CD4-positive, CD25-positive, alpha-beta regulatory T cell (primary cell): Measurements from ENCODE around the gene RNF130. TPM values are rescaled to one million over a fixed set of nuclear protein-coding genes. Genes with fewer than 3 reads are reported as not detected.
"Not testable (repeated sequence)": the region's sequence is repeated elsewhere in the genome, so short reads cannot be mapped to it uniquely, and the experiment has no call there.

ENCODE experiments used
- ATAC-seq, 2 donors: fragments of 150-1000 bp; cut with Tn5 transposase; one replicate each; pipeline ENCODE4 v1.10.0; 2021; ENCODE audit warnings: low read depth in 2 of 2, moderate number of reproducible peaks in 2 of 2, moderate library complexity in 1 of 2
- DNase-seq, 3 donors: peaks; one replicate each; pipeline versions ENCODE4 v3.0.0 to v3.0.0-alpha.2; 2012 to 2022; ENCODE audit warnings: mixed read lengths in 1 of 3
- H3K27ac ChIP-seq: one replicate; pipeline ENCODE4 v1.7.0; 2013; ENCODE audit warnings: mild to moderate bottlenecking, low read length; ENCODE audit not compliant: insufficient read depth, poor library complexity, severe bottlenecking
- H3K27me3 ChIP-seq: one replicate; pipeline ENCODE4 v1.7.0; 2013; ENCODE audit warnings: low read length; ENCODE audit not compliant: control insufficient read depth, insufficient read depth
- H3K36me3 ChIP-seq: one replicate; pipeline ENCODE4 v1.7.0; 2013; ENCODE audit warnings: mild to moderate bottlenecking, low read length, moderate library complexity; ENCODE audit not compliant: control insufficient read depth, insufficient read depth
- H3K4me1 ChIP-seq: 2 replicates; pipeline ENCODE4 v1.7.0; 2013; ENCODE audit warnings: mild to moderate bottlenecking, low read length; ENCODE audit not compliant: insufficient read depth, control insufficient read depth, poor library complexity, severe bottlenecking
- H3K4me3 ChIP-seq: one replicate; pipeline ENCODE4 v1.7.0; 2013; ENCODE audit warnings: low read depth, mild to moderate bottlenecking, low read length, moderate library complexity
- H3K9me3 ChIP-seq, 2 experiments: 1 replicate in 1 of 2; 2 replicates in 1 of 2; pipeline ENCODE4 v1.7.0; 2013; ENCODE audit warnings: low read length in 2 of 2, mild to moderate bottlenecking in 1 of 2, moderate library complexity in 1 of 2; ENCODE audit not compliant: control insufficient read depth in 2 of 2
- H3K27ac Mint-ChIP-seq, 3 donors: one replicate each; pipeline ENCODE4 v1.8.0; 2020 to 2022; ENCODE audit warnings: mild to moderate bottlenecking in 3 of 3, mixed read lengths in 3 of 3, moderate library complexity in 2 of 3
- H3K27me3 Mint-ChIP-seq: one replicate; pipeline ENCODE4 v1.8.0; 2022; ENCODE audit warnings: mild to moderate bottlenecking, mixed read lengths
- H3K36me3 Mint-ChIP-seq: one replicate; pipeline ENCODE4 v1.8.0; 2020; ENCODE audit warnings: mixed read lengths
- H3K4me1 Mint-ChIP-seq, 4 donors: one replicate each; pipeline ENCODE4 v1.8.0; 2020 to 2022; ENCODE audit warnings: mixed read lengths in 4 of 4, mild to moderate bottlenecking in 1 of 4
- H3K4me3 Mint-ChIP-seq, 4 donors: one replicate each; pipeline ENCODE4 v1.8.0; 2020 to 2022; ENCODE audit warnings: mild to moderate bottlenecking in 4 of 4, mixed read lengths in 4 of 4, moderate library complexity in 3 of 4
- H3K9me3 Mint-ChIP-seq, 7 donors: one replicate each; pipeline ENCODE4 v1.8.0; 2020 to 2022; ENCODE audit warnings: mixed read lengths in 7 of 7, mild to moderate bottlenecking in 3 of 7, moderate library complexity in 2 of 7
- polyA plus RNA-seq, 4 donors: library from polyadenylated mRNA; unstranded; fragments of 300-500 nt; fragmentation: Illumina TruSeq; gene quantifications; one replicate each; pipeline ENCODE4 v1.2.3, GENCODE V29; 2021
- total RNA-seq: library from RNA; stranded (reverse); gene quantifications from one replicate; pipeline ENCODE4 v1.2.3, GENCODE V29; 2022

The RNF130 gene
- total and polyA plus RNA-seq, 5 donors from 2014 or later, result 3.5 to 10.9 (median 5.6) TPM

DNA sequence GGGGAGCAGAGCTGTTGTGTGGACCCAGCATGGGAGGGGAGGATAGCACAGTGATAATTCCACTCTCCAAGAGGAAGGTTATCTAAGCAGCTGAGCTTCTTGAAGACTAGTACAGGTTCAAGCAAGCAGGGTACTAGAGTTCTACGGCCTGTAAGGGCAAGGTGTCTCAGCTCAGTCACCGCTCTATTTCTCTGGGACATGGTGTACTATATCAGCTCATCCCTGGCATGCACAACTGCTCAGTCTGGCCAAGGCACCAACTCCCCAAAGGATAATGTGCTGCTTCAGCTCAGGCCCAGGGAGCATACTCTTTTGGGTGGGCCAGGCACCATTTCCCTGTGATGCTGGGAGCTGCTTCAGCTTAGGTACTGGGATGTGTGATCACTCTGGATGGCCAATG lies 69.8 kb downstream of the RNF130 start:
- H3K27me3 ChIP-seq, result peaks cover 3% of the 10 kb centered on the region
- Mint-ChIP-seq H3K4me1 (peaks cover 0 to 4% (median under 1%) of the 10 kb centered on the region in 4 donors), H3K27ac (no peak overlapping the region), H3K9me3 (peaks cover 0 to 1% (median 0%) of the 10 kb centered on the region in 7 donors), H3K27me3 (peaks cover 5% of the 10 kb centered on the region), H3K36me3 (peaks cover 7% of the 10 kb centered on the region), H3K4me3 (no peak overlapping the region)
- H3K36me3 ChIP-seq, result no peaks in the 10 kb centered on the region
- H3K4me3 ChIP-seq, result no peak overlapping the region
- H3K9me3 ChIP-seq, result no peaks in the 10 kb centered on the region
- ATAC-seq, result no peak
- H3K27ac ChIP-seq, result no peak overlapping the region
- H3K4me1 ChIP-seq, result no peaks in the 10 kb centered on the region
- no peak for DNase-seq

DNA sequence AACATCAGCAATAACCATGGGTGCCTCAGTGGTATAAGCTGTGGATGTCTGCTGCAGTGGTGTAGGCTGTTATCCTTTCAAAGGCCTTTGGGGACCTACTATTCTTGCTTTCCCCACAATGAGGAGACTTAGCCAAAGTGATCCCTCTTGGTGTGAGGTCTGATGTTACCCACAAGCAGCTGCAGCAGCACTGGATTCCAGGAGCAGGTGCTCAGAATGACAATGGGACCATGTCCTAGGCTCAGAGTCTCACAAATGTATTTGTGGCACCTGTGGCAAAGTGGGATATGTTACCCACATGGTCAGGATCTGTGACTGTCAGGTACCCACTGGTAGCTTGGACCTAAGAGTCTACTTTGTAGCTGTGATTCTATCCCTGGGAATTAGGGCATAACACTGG lies 70.4 kb downstream of the RNF130 start:
- no peak for DNase-seq
- Histone ChIP-seq H3K9me3 (no peaks in the 10 kb centered on the region), H3K36me3 (no peaks in the 10 kb centered on the region), H3K4me1 (no peaks in the 10 kb centered on the region), H3K27ac (no peak overlapping the region), H3K27me3 (peaks cover 3% of the 10 kb centered on the region), H3K4me3 (no peak overlapping the region)
- no peak for ATAC-seq
- Mint-ChIP-seq H3K9me3 (peaks cover 0 to 2% (median 0%) of the 10 kb centered on the region in 7 donors), H3K36me3 (peaks cover 7% of the 10 kb centered on the region), H3K27me3 (peaks cover 5% of the 10 kb centered on the region), H3K4me1 (no peaks in the 10 kb centered on the region), H3K4me3 (no peak overlapping the region), H3K27ac (no peak overlapping the region)

DNA sequence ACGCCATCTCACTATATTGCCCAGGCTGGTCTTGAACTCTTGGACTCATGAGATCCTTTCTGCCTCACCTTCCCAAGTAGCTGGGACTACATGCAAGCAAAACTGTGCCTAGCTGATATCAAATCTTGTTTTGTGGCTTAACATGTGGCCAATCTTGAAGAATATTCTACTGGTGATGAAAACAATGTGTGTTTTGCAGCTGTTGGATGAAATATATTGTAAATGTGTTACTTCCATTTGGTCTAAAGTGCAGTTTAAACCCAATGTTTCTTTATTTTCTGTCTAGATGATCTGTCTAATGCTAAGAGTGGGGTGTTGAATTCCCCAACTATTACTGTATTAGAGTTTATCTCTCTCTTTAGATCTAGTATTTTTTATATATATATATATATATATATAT lies 73.1 kb downstream of the RNF130 start:
- H3K9me3 ChIP-seq, result no peaks in the 10 kb centered on the region
- no peak overlapping the region for H3K4me3 Mint-ChIP-seq
- peaks cover 9% of the 10 kb centered on the region for H3K36me3 Mint-ChIP-seq
- no peak overlapping the region for H3K27ac ChIP-seq
- no peak for DNase-seq
- no peak overlapping the region for H3K27ac Mint-ChIP-seq
- H3K4me1 ChIP-seq, result no peaks in the 10 kb centered on the region
- peaks cover 9% of the 10 kb centered on the region for H3K27me3 Mint-ChIP-seq
- peaks cover 0 to 7% (median 2%) of the 10 kb centered on the region in 7 donors for H3K9me3 Mint-ChIP-seq
- no peak for ATAC-seq
- no peaks in the 10 kb centered on the region for H3K36me3 ChIP-seq
- H3K4me1 Mint-ChIP-seq, result no peaks in the 10 kb centered on the region
- H3K4me3 ChIP-seq, result no peak overlapping the region
- H3K27me3 ChIP-seq, result peaks cover 3% of the 10 kb centered on the region

DNA sequence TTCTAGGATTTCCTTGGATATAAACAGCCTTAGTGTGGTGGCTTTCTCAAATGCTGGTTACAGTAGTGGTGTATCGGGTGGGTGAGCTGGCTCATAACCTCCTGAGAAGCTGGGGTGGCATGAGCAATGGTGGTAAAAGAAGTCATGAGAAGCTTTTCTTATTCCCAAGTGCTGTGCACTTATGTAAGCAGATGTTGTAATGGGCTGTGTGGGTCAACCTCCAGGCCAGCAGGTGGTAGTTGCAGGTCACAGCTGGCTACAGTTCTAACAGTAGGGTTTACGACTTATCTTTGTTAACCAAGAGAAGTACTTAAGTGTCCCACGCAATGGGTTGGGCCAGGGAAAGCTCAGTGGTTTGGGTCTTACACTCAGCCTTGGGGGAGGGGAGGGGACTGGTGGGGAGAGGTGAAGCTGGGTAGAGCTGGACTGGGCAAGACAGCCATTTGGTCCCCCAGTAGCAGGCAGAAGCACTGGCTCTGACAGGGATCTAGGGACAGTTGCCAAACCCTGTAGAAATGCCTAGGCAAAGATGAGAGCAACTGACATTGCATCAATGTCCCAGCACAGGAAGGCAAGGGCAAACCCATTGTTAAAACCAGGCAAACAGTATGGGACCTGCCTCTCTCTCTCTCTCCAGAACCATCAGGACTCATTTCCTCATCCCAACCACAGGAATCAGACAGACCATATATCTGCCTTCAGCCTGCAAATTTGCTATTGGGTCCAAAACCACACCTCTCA lies 76.8 kb downstream of the RNF130 start:
- Histone ChIP-seq H3K4me3 (no peak overlapping the region), H3K27ac (no peak overlapping the region), H3K27me3 (no peaks in the 10 kb centered on the region), H3K36me3 (no peaks in the 10 kb centered on the region), H3K9me3 (no peaks in the 10 kb centered on the region), H3K4me1 (no peaks in the 10 kb centered on the region)
- H3K4me3 Mint-ChIP-seq, result no peak overlapping the region
- DNase-seq (no peak), ATAC-seq (no peak)
- peaks cover 10% of the 10 kb centered on the region for H3K36me3 Mint-ChIP-seq
- H3K9me3 Mint-ChIP-seq, result peaks cover 0 to 9% (median 2%) of the 10 kb centered on the region in 7 donors
- no peaks in the 10 kb centered on the region for H3K4me1 Mint-ChIP-seq
- peaks cover 4% of the 10 kb centered on the region for H3K27me3 Mint-ChIP-seq
- H3K27ac Mint-ChIP-seq, result no peak overlapping the region

DNA sequence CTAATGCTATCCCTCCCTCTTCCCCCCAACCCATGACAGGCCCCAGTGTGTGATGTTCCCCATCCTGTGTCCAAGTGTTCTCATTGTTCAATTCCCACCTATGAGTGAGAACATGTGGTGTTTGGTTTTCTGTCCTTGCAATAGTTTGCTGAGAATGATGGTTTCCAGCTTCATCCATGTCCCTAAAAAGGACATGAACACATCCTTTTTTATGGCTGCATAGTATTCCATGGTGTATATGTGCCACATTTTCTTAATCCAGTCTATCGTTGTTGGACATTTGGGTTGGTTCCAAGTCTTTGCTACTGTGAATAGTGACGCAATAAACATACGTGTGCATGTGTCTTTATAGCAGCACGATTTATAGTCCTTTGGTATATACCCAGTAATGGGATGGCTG lies 78.7 kb downstream of the RNF130 start:
- H3K4me1 ChIP-seq, DNase-seq, H3K9me3 ChIP-seq, H3K4me3 Mint-ChIP-seq, H3K4me1 Mint-ChIP-seq, H3K9me3 Mint-ChIP-seq, H3K27ac Mint-ChIP-seq, H3K27me3 ChIP-seq, H3K4me3 ChIP-seq, H3K27me3 Mint-ChIP-seq, ATAC-seq, H3K36me3 ChIP-seq, H3K27ac ChIP-seq: not testable (repeated sequence)
- H3K36me3 Mint-ChIP-seq, result peaks cover 10% of the 10 kb centered on the region

DNA sequence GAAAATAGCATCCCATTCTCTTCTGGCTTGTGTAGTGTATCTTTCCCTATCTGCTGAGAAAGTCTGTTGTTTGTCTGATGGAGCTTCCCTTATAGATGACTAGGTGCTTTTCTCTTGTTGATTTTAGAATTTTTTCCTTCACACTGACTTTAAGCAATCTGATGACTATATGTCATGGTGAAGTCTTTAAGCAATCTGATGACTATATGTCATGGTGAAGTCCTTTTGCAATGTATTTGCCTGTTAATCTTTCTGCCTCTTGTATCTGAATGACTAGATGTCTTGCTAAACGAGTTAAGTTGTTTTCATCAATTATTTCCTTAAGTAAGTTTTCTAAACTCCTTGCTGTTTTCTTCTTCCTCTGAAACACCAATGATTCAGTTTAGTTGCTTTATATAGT lies 80.5 kb downstream of the RNF130 start:
- no peak overlapping the region for H3K27ac Mint-ChIP-seq
- no peaks in the 10 kb centered on the region for H3K9me3 ChIP-seq
- no peak for ATAC-seq
- no peak for DNase-seq
- H3K27me3 Mint-ChIP-seq, result peaks cover 5% of the 10 kb centered on the region
- H3K36me3 Mint-ChIP-seq, result peaks cover 10% of the 10 kb centered on the region
- H3K4me3 ChIP-seq, result no peak overlapping the region
- no peaks in the 10 kb centered on the region for H3K27me3 ChIP-seq
- H3K4me1 ChIP-seq, result no peaks in the 10 kb centered on the region
- no peak overlapping the region for H3K27ac ChIP-seq
- H3K36me3 ChIP-seq, result no peaks in the 10 kb centered on the region
- H3K4me3 Mint-ChIP-seq, result no peak overlapping the region
- H3K4me1 Mint-ChIP-seq, result no peaks in the 10 kb centered on the region
- peaks cover 0 to 9% (median 2%) of the 10 kb centered on the region in 7 donors for H3K9me3 Mint-ChIP-seq

DNA sequence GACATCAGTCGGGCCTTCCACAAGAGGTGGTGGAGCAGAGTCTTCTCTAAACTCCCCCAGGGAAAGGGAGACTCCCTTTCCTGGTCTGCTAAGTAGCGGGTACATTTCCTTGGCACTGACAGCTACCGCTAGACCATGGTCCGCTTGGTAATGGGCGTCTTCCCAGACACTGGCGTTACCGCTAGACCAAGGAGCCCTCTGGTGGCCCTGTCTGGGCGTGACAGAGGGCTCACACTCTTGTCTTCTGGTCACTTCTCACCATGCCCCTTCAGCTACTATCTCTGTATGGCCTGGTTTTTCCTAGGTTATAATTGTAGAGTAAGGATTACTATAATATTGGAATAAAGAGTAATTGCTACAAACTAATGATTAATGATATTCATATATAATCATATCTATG lies 81.0 kb downstream of the RNF130 start:
- H3K9me3 Mint-ChIP-seq, DNase-seq, H3K27me3 ChIP-seq, ATAC-seq, H3K27ac Mint-ChIP-seq, H3K4me3 ChIP-seq, H3K4me3 Mint-ChIP-seq, H3K4me1 ChIP-seq, H3K27ac ChIP-seq, H3K36me3 ChIP-seq, H3K4me1 Mint-ChIP-seq, H3K9me3 ChIP-seq: not testable (repeated sequence)
- Mint-ChIP-seq H3K36me3 (peaks cover 10% of the 10 kb centered on the region), H3K27me3 (peaks cover 11% of the 10 kb centered on the region)

DNA sequence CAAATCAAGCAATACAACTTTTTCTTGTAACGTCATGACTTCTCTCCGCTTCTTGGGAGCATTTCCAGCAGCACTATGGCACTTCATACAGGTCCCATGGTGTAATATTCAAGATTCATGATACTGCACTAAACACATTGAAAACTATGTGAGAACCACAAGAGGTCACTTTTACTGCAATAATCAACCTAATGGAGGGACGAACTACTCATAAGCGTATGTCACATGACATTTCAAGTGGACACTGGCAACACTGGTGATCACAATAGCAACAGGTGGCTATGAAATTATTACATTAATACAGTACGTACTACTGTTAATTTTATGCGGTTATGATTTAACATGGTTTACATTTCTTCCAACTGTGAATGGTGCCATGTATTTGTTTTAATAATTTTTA lies 85.2 kb downstream of the RNF130 start:
- Histone ChIP-seq H3K27ac (no peak overlapping the region), H3K36me3 (no peaks in the 10 kb centered on the region), H3K9me3 (no peaks in the 10 kb centered on the region), H3K27me3 (no peaks in the 10 kb centered on the region), H3K4me1 (no peaks in the 10 kb centered on the region), H3K4me3 (no peak overlapping the region)
- Mint-ChIP-seq H3K4me3 (no peak overlapping the region), H3K9me3 (peaks cover 0 to 2% (median 0%) of the 10 kb centered on the region in 7 donors), H3K27ac (no peak overlapping the region), H3K27me3 (peaks cover 12% of the 10 kb centered on the region), H3K4me1 (no peaks in the 10 kb centered on the region), H3K36me3 (peaks cover 4% of the 10 kb centered on the region)
- no peak for DNase-seq
- no peak for ATAC-seq
